Activated CD4-positive, alpha-beta T cell treated with anti-CD3 and anti-CD28 coated beads, Interleukin-2, amount 50 U/mL, for 48 hours (primary cell): ENCODE data around the gene COL11A1.
"Not testable (repeated sequence)": the region's sequence is repeated elsewhere in the genome, so short reads cannot be mapped to it uniquely, and the experiment has no call there.

ENCODE experiments used
- DNase-seq, 2 experiments: peaks; one replicate each; pipeline ENCODE4 v3.0.0-alpha.2; 2020

The COL11A1 gene

GRCh38 chr1:102826706-102827105, 281.6 kb downstream of the COL11A1 start:
- not testable (repeated sequence) for DNase-seq
